ENCODE data around the gene STPG4.

STPG4 gene

DNA sequence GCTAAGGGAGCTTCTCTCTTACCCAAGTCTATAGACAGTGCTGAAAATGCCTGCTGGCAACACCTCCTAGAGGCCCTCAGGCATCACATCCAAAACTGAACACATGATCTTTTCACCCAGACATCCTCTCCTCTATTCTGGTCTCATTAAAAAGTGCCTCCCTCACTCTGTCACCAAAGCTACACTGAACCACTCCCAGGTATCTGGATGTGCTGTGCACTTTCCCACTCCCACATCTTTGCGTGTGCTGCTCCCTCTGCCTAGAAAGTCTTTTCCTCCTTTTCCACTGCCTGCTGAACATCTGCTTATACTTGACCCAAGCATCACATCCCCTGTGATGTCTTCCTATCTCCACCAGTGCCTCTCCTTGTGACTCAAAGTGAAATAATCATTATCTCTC is 26.1 kb upstream of the STPG4 start:
- TF ChIP-seq, protein P1, sequence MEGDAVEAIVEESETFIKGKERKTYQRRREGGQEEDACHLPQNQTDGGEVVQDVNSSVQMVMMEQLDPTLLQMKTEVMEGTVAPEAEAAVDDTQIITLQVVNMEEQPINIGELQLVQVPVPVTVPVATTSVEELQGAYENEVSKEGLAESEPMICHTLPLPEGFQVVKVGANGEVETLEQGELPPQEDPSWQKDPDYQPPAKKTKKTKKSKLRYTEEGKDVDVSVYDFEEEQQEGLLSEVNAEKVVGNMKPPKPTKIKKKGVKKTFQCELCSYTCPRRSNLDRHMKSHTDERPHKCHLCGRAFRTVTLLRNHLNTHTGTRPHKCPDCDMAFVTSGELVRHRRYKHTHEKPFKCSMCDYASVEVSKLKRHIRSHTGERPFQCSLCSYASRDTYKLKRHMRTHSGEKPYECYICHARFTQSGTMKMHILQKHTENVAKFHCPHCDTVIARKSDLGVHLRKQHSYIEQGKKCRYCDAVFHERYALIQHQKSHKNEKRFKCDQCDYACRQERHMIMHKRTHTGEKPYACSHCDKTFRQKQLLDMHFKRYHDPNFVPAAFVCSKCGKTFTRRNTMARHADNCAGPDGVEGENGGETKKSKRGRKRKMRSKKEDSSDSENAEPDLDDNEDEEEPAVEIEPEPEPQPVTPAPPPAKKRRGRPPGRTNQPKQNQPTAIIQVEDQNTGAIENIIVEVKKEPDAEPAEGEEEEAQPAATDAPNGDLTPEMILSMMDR (conservative IDR thresholded peaks at IDR 0.05), result no peak
- TF ChIP-seq ZFX (IDR thresholded peaks at IDR 0.05), result no peak
- H3K27ac ChIP-seq, result no peak overlapping the region

DNA sequence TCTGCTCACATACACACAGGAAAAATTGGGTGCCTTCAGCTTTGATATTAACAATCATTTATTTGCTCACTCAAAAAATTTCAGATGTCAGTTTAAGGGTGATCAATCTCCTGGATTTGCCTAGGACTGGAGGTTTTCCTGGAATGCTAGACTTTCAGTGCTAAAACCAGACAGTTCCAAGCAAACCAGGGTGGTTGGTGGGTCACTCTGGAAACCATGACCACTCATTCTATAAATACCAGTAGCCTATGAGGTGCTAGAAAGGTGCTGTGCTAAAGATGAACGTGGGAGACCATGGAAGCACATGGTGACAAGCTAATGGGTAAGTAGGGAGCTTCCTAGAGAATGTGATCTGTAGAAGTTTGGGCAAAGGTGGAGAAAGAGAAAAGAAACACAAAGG is 25.4 kb upstream of the STPG4 start:
- no peak overlapping the region for H3K27ac ChIP-seq
- TF ChIP-seq, protein P1 (conservative IDR thresholded peaks at IDR 0.05), result no peak
- TF ChIP-seq ZFX (IDR thresholded peaks at IDR 0.05), result no peak

DNA sequence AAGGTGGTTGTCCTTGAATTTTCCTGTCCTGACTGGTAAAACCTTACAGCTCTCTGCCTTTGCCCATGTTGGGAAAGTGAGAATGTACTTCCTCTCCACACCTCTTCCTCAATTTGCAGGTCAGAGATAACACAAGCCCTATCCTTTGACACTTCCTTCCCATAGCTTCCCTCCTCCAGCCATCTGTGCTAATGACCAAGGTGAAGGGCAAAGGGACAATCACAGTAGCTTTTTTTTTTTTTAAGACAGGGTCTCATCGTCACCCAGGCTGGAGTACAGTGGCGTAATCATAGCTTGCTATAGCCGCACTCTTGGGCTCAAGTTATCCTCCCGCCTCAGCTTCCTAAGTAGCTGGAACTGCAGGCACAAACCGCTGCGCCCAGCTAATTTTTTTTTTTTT is 24.3 kb upstream of the STPG4 start:
- no peak overlapping the region for H3K27ac ChIP-seq
- TF ChIP-seq, protein P1 (conservative IDR thresholded peaks at IDR 0.05), result no peak
- no peak for TF ChIP-seq ZFX (IDR thresholded peaks at IDR 0.05)

- no peak overlapping the region for H3K27ac ChIP-seq
- no peak for TF ChIP-seq ZFX (IDR thresholded peaks at IDR 0.05)
- TF ChIP-seq, protein P1 (conservative IDR thresholded peaks at IDR 0.05), result no peak
These were observed 23.2 kb upstream of the STPG4 start for GRCh38 chr2:47178341-47178740.

GRCh38 chr2:47177043-47177565 is 22.0 kb upstream of the STPG4 start:
- TF ChIP-seq ZFX (IDR thresholded peaks at IDR 0.05), result no peak
- TF ChIP-seq, protein P1 (conservative IDR thresholded peaks at IDR 0.05), result no peak; the same call in 1 of the 2 replicates
- H3K27ac ChIP-seq, result peak overlapping the region; percentile 100

- TF ChIP-seq, protein P1 (conservative IDR thresholded peaks at IDR 0.05), result no peak
- no peak for TF ChIP-seq ZFX (IDR thresholded peaks at IDR 0.05)
- H3K27ac ChIP-seq, result peak overlapping the region; percentile 100
These were observed 19.7 kb upstream of the STPG4 start for GRCh38 chr2:47174733-47175361.

- H3K27ac ChIP-seq, result no peak overlapping the region
- TF ChIP-seq, protein P1 (conservative IDR thresholded peaks at IDR 0.05), result no peak
- no peak for TF ChIP-seq ZFX (IDR thresholded peaks at IDR 0.05)
These were observed 19.1 kb upstream of the STPG4 start for GRCh38 chr2:47173986-47174732.
